Stimulated activated CD8-positive, alpha-beta memory T cell treated with anti-CD3 and anti-CD28 coated beads, Interleukin-2, amount 100 ng/mL, for 1 hour (primary cell): ENCODE measurements around the gene USP34.

Source experiments
- DNase-seq, 2 donors: peaks; one replicate each; pipeline ENCODE4 v3.0.0-alpha.2; 2020; ENCODE audit warnings: low read depth in 2 of 2

USP34 gene

GRCh38 chr2:61376211-61376610 lies 94.7 kb downstream of the USP34 start:
- DNase-seq = no peak

GRCh38 chr2:61371027-61371426 lies 99.9 kb downstream of the USP34 start:
- DNase-seq = no peak

- DNase-seq = no peak
These were observed 101.9 kb downstream of the USP34 start for GRCh38 chr2:61368687-61369665.

- no peak for DNase-seq
These were observed 103.7 kb downstream of the USP34 start for GRCh38 chr2:61367177-61367576.

- DNase-seq = no peak
These were observed 107.3 kb downstream of the USP34 start for GRCh38 chr2:61363580-61363979.

GRCh38 chr2:61362873-61363272 lies 108.0 kb downstream of the USP34 start:
- no peak for DNase-seq

- no peak for DNase-seq
These were observed 109.8 kb downstream of the USP34 start for GRCh38 chr2:61361068-61361467.

- DNase-seq = no peak
These were observed 111.8 kb downstream of the USP34 start for GRCh38 chr2:61359058-61359457.

- DNase-seq = no peak
These were observed 113.2 kb downstream of the USP34 start for GRCh38 chr2:61357681-61358080.

- no peak for DNase-seq
These were observed 113.9 kb downstream of the USP34 start for GRCh38 chr2:61356958-61357350.

- no peak for DNase-seq
These were observed 114.5 kb downstream of the USP34 start for GRCh38 chr2:61356261-61356957.

GRCh38 chr2:61354543-61355197 lies 116.2 kb downstream of the USP34 start:
- DNase-seq = no peak

GRCh38 chr2:61353909-61354308 lies 117.0 kb downstream of the USP34 start:
- DNase-seq = no peak

GRCh38 chr2:61350777-61351176 lies 120.1 kb downstream of the USP34 start:
- no peak for DNase-seq

GRCh38 chr2:61343141-61343540 lies 127.7 kb downstream of the USP34 start:
- no peak for DNase-seq

- no peak for DNase-seq
These were observed 130.6 kb downstream of the USP34 start for GRCh38 chr2:61340242-61340641.

- DNase-seq = no peak
These were observed 132.4 kb downstream of the USP34 start for GRCh38 chr2:61338447-61338846.

GRCh38 chr2:61335187-61335586 lies 135.7 kb downstream of the USP34 start:
- DNase-seq = no peak

GRCh38 chr2:61334466-61334865 lies 136.4 kb downstream of the USP34 start:
- DNase-seq = no peak

GRCh38 chr2:61328707-61329251 lies 142.1 kb downstream of the USP34 start:
- DNase-seq = no peak

- no peak for DNase-seq
These were observed 143.7 kb downstream of the USP34 start for GRCh38 chr2:61327173-61327572.

GRCh38 chr2:61326423-61326822 lies 144.5 kb downstream of the USP34 start:
- no peak for DNase-seq
